IMR-90 (cell line): ENCODE measurements around the gene PSMD9. TPM values are rescaled to one million over a fixed set of nuclear protein-coding genes. Genes with fewer than 3 reads are reported as not detected.
A peak's percentile ranks its signal among the peaks of the same experiment; 100 is the strongest.

Experiments
- ATAC-seq: fragments of 200-7000 bp; cut with Tn5 transposase; 2 replicates; pipeline ENCODE4 v1.9.1; 2020; ENCODE audit warnings: low read depth, mild to moderate bottlenecking, moderate library complexity
- BruUV-seq: library from RNA; stranded (reverse); fragments of 400-500 nt; replicated peaks from 2 replicates; lab custom pipeline; 2021; lab: Mats Ljungman, UMichigan
- CTCF ChIA-PET: fragments of 300-600 bp; formaldehyde crosslinking; extraction: SDS; loops from one replicate; lab custom pipeline; 2021; ENCODE audit warnings: antibody characterized with exemption; lab: Yijun Ruan, JAX
- POLR2A ChIA-PET: fragments of 300-600 bp; sonication (Branson Sonifier 250); formaldehyde crosslinking; loops from one replicate; lab custom pipeline; 2022; ENCODE audit warnings: antibody characterized with exemption; ENCODE audit not compliant: unreplicated experiment; lab: Charles Lee
- DNase-seq: peaks from one replicate; pipeline ENCODE4 v3.0.0; 2013
- H2AFZ ChIP-seq: replicated peaks from 2 replicates; pipeline ENCODE3; 2013; ENCODE audit warnings: low read length, mild to moderate bottlenecking; ENCODE audit not compliant: poor library complexity
- H2AK5ac ChIP-seq: 2 replicates; pipeline ENCODE4 v1.6.1; 2013; ENCODE audit warnings: low read depth, low read length, inconsistent platforms
- H2AK9ac ChIP-seq: replicated peaks from 2 replicates; pipeline ENCODE3; 2013; ENCODE audit warnings: mild to moderate bottlenecking, low read depth, low read length, moderate library complexity; ENCODE audit not compliant: poor library complexity
- H2BK120ac ChIP-seq: 2 replicates; pipeline ENCODE4 v1.6.1; 2013; ENCODE audit warnings: low read depth, low read length, inconsistent platforms
- H2BK15ac ChIP-seq: 3 replicates; pipeline ENCODE4 v1.6.1; 2013; ENCODE audit warnings: low read depth, low read length, inconsistent platforms
- H2BK20ac ChIP-seq: 2 replicates; pipeline ENCODE4 v1.6.1; 2013; ENCODE audit warnings: low read depth, mild to moderate bottlenecking, inconsistent platforms, low read length, moderate library complexity
- H2BK5ac ChIP-seq: 2 replicates; pipeline ENCODE4 v1.6.1; 2013; ENCODE audit warnings: mild to moderate bottlenecking, low read depth, low read length, inconsistent platforms; ENCODE audit not compliant: poor library complexity, severe bottlenecking
- H3K14ac ChIP-seq: replicated peaks from 2 replicates; pipeline ENCODE4 v1.6.1; 2013; ENCODE audit warnings: low read depth, low read length, inconsistent platforms
- H3K18ac ChIP-seq: 2 replicates; pipeline ENCODE4 v1.6.1; 2013; ENCODE audit warnings: low read depth, low read length, control low read depth
- H3K23ac ChIP-seq: 2 replicates; pipeline ENCODE4 v1.6.1; 2013; ENCODE audit warnings: low read depth, low read length, inconsistent platforms
- H3K27ac ChIP-seq: 2 replicates; pipeline ENCODE4 v1.5.1; 2013; ENCODE audit warnings: mild to moderate bottlenecking, control low read depth, low read length; ENCODE audit not compliant: insufficient read depth
- H3K27me3 ChIP-seq: 2 replicates; pipeline ENCODE4 v1.6.1; 2013; ENCODE audit warnings: low read length; ENCODE audit not compliant: control insufficient read depth, insufficient read depth
- H3K36me3 ChIP-seq: 2 replicates; pipeline ENCODE4 v1.6.1; 2013; ENCODE audit warnings: low read length, mixed read lengths; ENCODE audit not compliant: control insufficient read depth, insufficient read depth
- H3K4ac ChIP-seq: 2 replicates; pipeline ENCODE4 v1.6.1; 2013; ENCODE audit warnings: low read depth, low read length, inconsistent platforms
- H3K4me1 ChIP-seq: 2 replicates; pipeline ENCODE4 v1.6.1; 2013; ENCODE audit warnings: low read length, mixed read lengths; ENCODE audit not compliant: control insufficient read depth, insufficient read depth
- H3K4me2 ChIP-seq: 2 replicates; pipeline ENCODE4 v1.6.1; 2013; ENCODE audit warnings: low read depth, mild to moderate bottlenecking, control low read depth, low read length, moderate library complexity
- H3K4me3 ChIP-seq: 2 replicates; pipeline ENCODE4 v1.5.1; 2013; ENCODE audit warnings: low read depth, mild to moderate bottlenecking, control low read depth, low read length, moderate library complexity; ENCODE audit not compliant: insufficient read depth
- H3K56ac ChIP-seq: 2 replicates; pipeline ENCODE4 v1.6.1; 2013; ENCODE audit warnings: low read length, inconsistent platforms; ENCODE audit not compliant: insufficient read depth; ENCODE audit errors: extremely low read depth
- H3K79me1 ChIP-seq, 2 experiments: 2 replicates each; pipeline ENCODE4 v1.6.1; 2013; ENCODE audit warnings: low read length in 2 of 2, inconsistent platforms in 1 of 2, low read depth in 1 of 2
- H3K9ac ChIP-seq: 2 replicates; pipeline ENCODE4 v1.6.1; 2013; ENCODE audit warnings: low read depth, low read length, control low read depth
- H3K9me1 ChIP-seq: 2 replicates; pipeline ENCODE4 v1.6.1; 2013; ENCODE audit warnings: low read length, inconsistent platforms; ENCODE audit not compliant: insufficient read depth
- H3K9me3 ChIP-seq: 2 replicates; pipeline ENCODE4 v1.6.1; 2013; ENCODE audit warnings: low read length; ENCODE audit not compliant: control insufficient read depth, insufficient read depth
- H4K20me1 ChIP-seq: 2 replicates; pipeline ENCODE4 v1.6.1; 2013; ENCODE audit warnings: low read length, inconsistent platforms; ENCODE audit not compliant: insufficient read depth
- H4K5ac ChIP-seq: 2 replicates; pipeline ENCODE4 v1.6.1; 2013; ENCODE audit warnings: mild to moderate bottlenecking, low read depth, low read length, control low read depth
- H4K8ac ChIP-seq, 2 experiments: 2 replicates each; pipeline ENCODE4 v1.6.1; 2013; ENCODE audit warnings: low read depth in 2 of 2, low read length in 2 of 2, control low read depth in 1 of 2, inconsistent platforms in 1 of 2
- H4K91ac ChIP-seq: 2 replicates; pipeline ENCODE4 v1.6.1; 2013; ENCODE audit warnings: low read depth, low read length, inconsistent platforms; ENCODE audit not compliant: insufficient read depth
- WGBS, 2 experiments: methylation state at CpG; one replicate each; pipeline versions ENCODE4 v1.1.5 to v1.1.7; 2013; ENCODE audit warnings: missing lambda C conversion rate in 2 of 2; ENCODE audit not compliant: insufficient read length in 1 of 2; ENCODE audit errors: extremely low coverage in 2 of 2; 5-methylcytosine and 5-hydroxymethylcytosine counted together
- dilution Hi-C: fragments of 300-500 bp; cut with HindIII; formaldehyde crosslinking; loops from one replicate; pipeline ENCODE4 v1.14.3; 2018; ENCODE audit warnings: low sequenced_read_pairs; ENCODE audit not compliant: unreplicated experiment
- in situ Hi-C: fragments of 300-500 bp; cut with MboI; formaldehyde crosslinking; loops from 3 replicates; pipeline ENCODE4 v1.14.3; 2019; ENCODE audit warnings: low sequenced_read_pairs, inconsistent platforms, mixed read lengths
- intact Hi-C: fragments of 100-400 bp; cut with micrococcal nuclease; formaldehyde crosslinking; loops from 2 replicates; pipeline ENCODE4 v1.10.0; 2022
- polyA plus RNA-seq, 3 experiments: library from polyadenylated mRNA; depleted of rRNA; stranded (reverse); fragments of >200 nt; gene quantifications; 2 replicates each; pipeline ENCODE4 v1.2.3, GENCODE V29; 2012; ENCODE audit warnings: low replicate concordance in 1 of 3
- total RNA-seq: library from RNA; depleted of rRNA; stranded (reverse); fragments of >200 nt; gene quantifications from 2 replicates; pipeline ENCODE4 v1.2.3, GENCODE V29; 2012
- TF ChIP-seq, protein P1 (sequence below): fragments of 150-350 bp; IDR thresholded peaks from 2 replicates; pipeline ENCODE4 v1.6.1; 2017; ENCODE audit warnings: mild to moderate bottlenecking, antibody characterized with exemption, low read length, low read depth

Gene PSMD9
- total and polyA plus RNA-seq, 2 of the 4 experiments (the other 2 are of a cell fraction), result 135 to 142 TPM

- in situ Hi-C loops (no loop called here), dilution Hi-C loops (no loop called here), intact Hi-C loops (loop anchor here (5.0 kb wide), 1 partner anchor 34 kb away; no protein-coding TSS in a partner anchor)
- Histone ChIP-seq H4K20me1 (peaks cover 6% of the 10 kb centered on the region), H2AK9ac (peak overlapping the region; percentile 61), H3K23ac (no peak overlapping the region), H3K4me2 (no peak overlapping the region), H3K4ac (peak overlapping the region; percentile 20), H3K9me3 (no peaks in the 10 kb centered on the region), H2BK15ac (no peak overlapping the region), H3K27me3 (no peaks in the 10 kb centered on the region), H3K18ac (no peak overlapping the region), H3K9ac (no peak overlapping the region), H3K36me3 (no peaks in the 10 kb centered on the region), H2BK120ac (peak overlapping the region; percentile 13; the same call in 1 of the 2 replicates), H2AK5ac (peak overlapping the region; percentile 85; the same call in 1 of the 2 replicates), H2BK20ac (no peak overlapping the region), H3K4me1 (peaks cover 7% of the 10 kb centered on the region), H4K91ac (peak overlapping the region; percentile 27; the same call in 1 of the 2 replicates), H3K56ac (no peak overlapping the region), H3K9me1 (peaks cover 11% of the 10 kb centered on the region; the same call in 1 of the 2 replicates), H4K5ac (no peak overlapping the region; the same call in 1 of the 2 replicates), H3K79me1 (no peaks in the 10 kb centered on the region), H3K14ac (no peak overlapping the region), H4K8ac (peak overlapping the region in 1 of 2 experiments; percentile 15; a peak in 1 of 4 replicates), H2AFZ (peak overlapping the region; percentile 63), H3K27ac (no peak overlapping the region), H2BK5ac (peak overlapping the region; percentile 8), H3K4me3 (no peak overlapping the region)
- BruUV-seq, result no TSS peak
- CTCF ChIA-PET, result interaction anchor here (0.6 to 1.5 kb wide), 2 partner anchors 77 to 480 kb away, joined by 5 read pairs; no protein-coding TSS in a partner anchor
- WGBS, 2 experiments, result 80% methylated on average over 1 of the region's 3 CpGs; no CpG with 5 or more reads in 1 of the 2 experiments
- DNase-seq (no peak), ATAC-seq (no peak)
- TF ChIP-seq, protein P1, sequence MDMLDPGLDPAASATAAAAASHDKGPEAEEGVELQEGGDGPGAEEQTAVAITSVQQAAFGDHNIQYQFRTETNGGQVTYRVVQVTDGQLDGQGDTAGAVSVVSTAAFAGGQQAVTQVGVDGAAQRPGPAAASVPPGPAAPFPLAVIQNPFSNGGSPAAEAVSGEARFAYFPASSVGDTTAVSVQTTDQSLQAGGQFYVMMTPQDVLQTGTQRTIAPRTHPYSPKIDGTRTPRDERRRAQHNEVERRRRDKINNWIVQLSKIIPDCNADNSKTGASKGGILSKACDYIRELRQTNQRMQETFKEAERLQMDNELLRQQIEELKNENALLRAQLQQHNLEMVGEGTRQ, result no peak
- POLR2A ChIA-PET, result no interaction called here
Measured at GRCh38 chr12:121871467-121871866, 17.1 kb upstream of the PSMD9 start.
